HEK293 (cell line): ENCODE measurements around the gene ABCG1.

Experiments used
- KLF10 ChIP-seq: fragments of 450-650 bp; IDR thresholded peaks from 2 replicates; pipeline ENCODE4 v1.5.1; 2018; ENCODE audit warnings: missing biosample characterization, mild to moderate bottlenecking, missing genetic modification characterization
- SP2 ChIP-seq: fragments of 450-650 bp; formaldehyde crosslinking; IDR thresholded peaks from 2 replicates; pipeline ENCODE4 v1.5.1; 2016; ENCODE audit warnings: missing biosample characterization, missing genetic modification characterization
- ZNF121 ChIP-seq: fragments of 450-650 bp; formaldehyde crosslinking; IDR thresholded peaks from 2 replicates; pipeline ENCODE4 v1.5.1; 2016; ENCODE audit warnings: missing biosample characterization, missing genetic modification characterization
- ZNF155 ChIP-seq: fragments of 450-650 bp; formaldehyde crosslinking; IDR thresholded peaks from 2 replicates; pipeline ENCODE4 v1.5.1; 2016; ENCODE audit warnings: missing biosample characterization, missing genetic modification characterization
- ZNF214 ChIP-seq: fragments of 450-650 bp; formaldehyde crosslinking; IDR thresholded peaks from 2 replicates; pipeline ENCODE4 v1.5.1; 2017; ENCODE audit warnings: missing biosample characterization, mild to moderate bottlenecking, missing genetic modification characterization, borderline replicate concordance
- ZNF239 ChIP-seq: fragments of 450-650 bp; formaldehyde crosslinking; IDR thresholded peaks from 2 replicates; pipeline ENCODE4 v1.5.1; 2016; ENCODE audit warnings: missing biosample characterization, missing genetic modification characterization
- ZNF776 ChIP-seq: fragments of 450-650 bp; formaldehyde crosslinking; IDR thresholded peaks from 2 replicates; pipeline ENCODE4 v1.5.0; 2017; ENCODE audit warnings: missing biosample characterization, missing genetic modification characterization, borderline replicate concordance
- ZNF830 ChIP-seq: fragments of 450-650 bp; IDR thresholded peaks from 2 replicates; pipeline ENCODE4 v1.5.0; 2018; ENCODE audit warnings: missing biosample characterization, missing genetic modification characterization, low read depth, mild to moderate bottlenecking, moderate library complexity
- TF ChIP-seq, protein P1 (sequence below): fragments of 450-650 bp; formaldehyde crosslinking; IDR thresholded peaks from 2 replicates; pipeline ENCODE4 v1.5.1; 2016; ENCODE audit warnings: missing biosample characterization, missing genetic modification characterization
- TF ChIP-seq, protein P2 (sequence below): fragments of 450-650 bp; formaldehyde crosslinking; conservative IDR thresholded peaks from 2 replicates; pipeline ENCODE4 v1.5.1; 2016; ENCODE audit warnings: low read depth, missing biosample characterization, missing genetic modification characterization
- TF ChIP-seq, protein P3 (sequence below): fragments of 450-650 bp; formaldehyde crosslinking; IDR thresholded peaks from 2 replicates; pipeline ENCODE4 v1.5.1; 2016; ENCODE audit warnings: missing biosample characterization, missing genetic modification characterization
- TF ChIP-seq, protein P4 (sequence below): fragments of 450-650 bp; formaldehyde crosslinking; IDR thresholded peaks from 2 replicates; pipeline ENCODE4 v1.5.1; 2016; ENCODE audit warnings: missing biosample characterization, missing genetic modification characterization, borderline replicate concordance
- TF ChIP-seq, protein P5 (sequence below): IDR thresholded peaks from 2 replicates; pipeline ENCODE4 v1.6.1; 2011; ENCODE audit warnings: mild to moderate bottlenecking, low read depth, low read length, borderline replicate concordance

DNA sequence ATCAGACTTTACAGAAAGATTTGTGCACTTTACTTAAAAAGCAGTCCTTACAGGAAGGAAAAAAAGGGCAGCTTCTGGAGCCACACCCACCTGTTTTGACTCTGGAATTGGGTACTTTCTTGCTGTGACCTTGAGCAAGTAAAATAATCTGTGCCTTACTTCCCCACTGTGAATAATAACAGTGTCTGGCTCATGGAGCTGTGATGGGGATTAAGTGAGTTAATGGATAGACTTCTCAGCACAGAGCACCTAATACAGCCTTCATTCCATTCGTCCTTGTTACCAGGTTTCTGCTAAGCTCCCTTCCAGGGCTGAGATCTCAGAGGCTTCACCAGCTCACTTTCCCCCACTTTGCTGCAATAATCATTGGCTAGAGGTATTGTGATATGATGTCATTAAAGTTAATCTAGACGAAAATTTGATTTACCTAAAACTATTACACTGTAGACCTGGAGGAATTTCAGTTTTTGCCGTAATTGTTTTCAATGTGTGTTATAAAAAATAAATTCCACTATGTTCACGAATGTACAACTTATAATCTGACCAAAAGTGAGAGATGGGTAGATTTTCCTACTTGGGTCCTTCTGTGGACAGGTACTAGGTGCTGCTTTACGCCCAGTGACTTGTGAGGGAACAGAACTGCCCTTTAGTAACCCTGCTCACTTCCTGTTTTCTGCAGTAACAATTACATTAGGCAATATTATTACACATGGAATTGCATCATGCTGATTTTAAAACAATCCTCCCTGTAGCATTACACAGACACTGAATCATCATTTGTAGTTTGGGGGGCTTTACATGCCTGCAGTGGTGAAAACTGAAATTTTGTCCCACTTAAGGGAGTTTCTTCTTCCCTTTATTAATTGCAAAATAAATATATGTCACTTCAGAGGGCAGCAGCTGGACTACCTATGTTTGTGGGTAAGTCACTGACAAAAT is 19.7 kb upstream of the ABCG1 start:
- TF ChIP-seq, protein P1, sequence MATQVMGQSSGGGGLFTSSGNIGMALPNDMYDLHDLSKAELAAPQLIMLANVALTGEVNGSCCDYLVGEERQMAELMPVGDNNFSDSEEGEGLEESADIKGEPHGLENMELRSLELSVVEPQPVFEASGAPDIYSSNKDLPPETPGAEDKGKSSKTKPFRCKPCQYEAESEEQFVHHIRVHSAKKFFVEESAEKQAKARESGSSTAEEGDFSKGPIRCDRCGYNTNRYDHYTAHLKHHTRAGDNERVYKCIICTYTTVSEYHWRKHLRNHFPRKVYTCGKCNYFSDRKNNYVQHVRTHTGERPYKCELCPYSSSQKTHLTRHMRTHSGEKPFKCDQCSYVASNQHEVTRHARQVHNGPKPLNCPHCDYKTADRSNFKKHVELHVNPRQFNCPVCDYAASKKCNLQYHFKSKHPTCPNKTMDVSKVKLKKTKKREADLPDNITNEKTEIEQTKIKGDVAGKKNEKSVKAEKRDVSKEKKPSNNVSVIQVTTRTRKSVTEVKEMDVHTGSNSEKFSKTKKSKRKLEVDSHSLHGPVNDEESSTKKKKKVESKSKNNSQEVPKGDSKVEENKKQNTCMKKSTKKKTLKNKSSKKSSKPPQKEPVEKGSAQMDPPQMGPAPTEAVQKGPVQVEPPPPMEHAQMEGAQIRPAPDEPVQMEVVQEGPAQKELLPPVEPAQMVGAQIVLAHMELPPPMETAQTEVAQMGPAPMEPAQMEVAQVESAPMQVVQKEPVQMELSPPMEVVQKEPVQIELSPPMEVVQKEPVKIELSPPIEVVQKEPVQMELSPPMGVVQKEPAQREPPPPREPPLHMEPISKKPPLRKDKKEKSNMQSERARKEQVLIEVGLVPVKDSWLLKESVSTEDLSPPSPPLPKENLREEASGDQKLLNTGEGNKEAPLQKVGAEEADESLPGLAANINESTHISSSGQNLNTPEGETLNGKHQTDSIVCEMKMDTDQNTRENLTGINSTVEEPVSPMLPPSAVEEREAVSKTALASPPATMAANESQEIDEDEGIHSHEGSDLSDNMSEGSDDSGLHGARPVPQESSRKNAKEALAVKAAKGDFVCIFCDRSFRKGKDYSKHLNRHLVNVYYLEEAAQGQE (tag by site-specific recombination): no peak
- TF ChIP-seq, protein P2, sequence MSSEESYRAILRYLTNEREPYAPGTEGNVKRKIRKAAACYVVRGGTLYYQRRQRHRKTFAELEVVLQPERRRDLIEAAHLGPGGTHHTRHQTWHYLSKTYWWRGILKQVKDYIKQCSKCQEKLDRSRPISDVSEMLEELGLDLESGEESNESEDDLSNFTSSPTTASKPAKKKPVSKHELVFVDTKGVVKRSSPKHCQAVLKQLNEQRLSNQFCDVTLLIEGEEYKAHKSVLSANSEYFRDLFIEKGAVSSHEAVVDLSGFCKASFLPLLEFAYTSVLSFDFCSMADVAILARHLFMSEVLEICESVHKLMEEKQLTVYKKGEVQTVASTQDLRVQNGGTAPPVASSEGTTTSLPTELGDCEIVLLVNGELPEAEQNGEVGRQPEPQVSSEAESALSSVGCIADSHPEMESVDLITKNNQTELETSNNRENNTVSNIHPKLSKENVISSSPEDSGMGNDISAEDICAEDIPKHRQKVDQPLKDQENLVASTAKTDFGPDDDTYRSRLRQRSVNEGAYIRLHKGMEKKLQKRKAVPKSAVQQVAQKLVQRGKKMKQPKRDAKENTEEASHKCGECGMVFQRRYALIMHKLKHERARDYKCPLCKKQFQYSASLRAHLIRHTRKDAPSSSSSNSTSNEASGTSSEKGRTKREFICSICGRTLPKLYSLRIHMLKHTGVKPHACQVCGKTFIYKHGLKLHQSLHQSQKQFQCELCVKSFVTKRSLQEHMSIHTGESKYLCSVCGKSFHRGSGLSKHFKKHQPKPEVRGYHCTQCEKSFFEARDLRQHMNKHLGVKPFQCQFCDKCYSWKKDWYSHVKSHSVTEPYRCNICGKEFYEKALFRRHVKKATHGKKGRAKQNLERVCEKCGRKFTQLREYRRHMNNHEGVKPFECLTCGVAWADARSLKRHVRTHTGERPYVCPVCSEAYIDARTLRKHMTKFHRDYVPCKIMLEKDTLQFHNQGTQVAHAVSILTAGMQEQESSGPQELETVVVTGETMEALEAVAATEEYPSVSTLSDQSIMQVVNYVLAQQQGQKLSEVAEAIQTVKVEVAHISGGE (tag by site-specific recombination): no peak
- TF ChIP-seq KLF10: no peak
- TF ChIP-seq, protein P3, sequence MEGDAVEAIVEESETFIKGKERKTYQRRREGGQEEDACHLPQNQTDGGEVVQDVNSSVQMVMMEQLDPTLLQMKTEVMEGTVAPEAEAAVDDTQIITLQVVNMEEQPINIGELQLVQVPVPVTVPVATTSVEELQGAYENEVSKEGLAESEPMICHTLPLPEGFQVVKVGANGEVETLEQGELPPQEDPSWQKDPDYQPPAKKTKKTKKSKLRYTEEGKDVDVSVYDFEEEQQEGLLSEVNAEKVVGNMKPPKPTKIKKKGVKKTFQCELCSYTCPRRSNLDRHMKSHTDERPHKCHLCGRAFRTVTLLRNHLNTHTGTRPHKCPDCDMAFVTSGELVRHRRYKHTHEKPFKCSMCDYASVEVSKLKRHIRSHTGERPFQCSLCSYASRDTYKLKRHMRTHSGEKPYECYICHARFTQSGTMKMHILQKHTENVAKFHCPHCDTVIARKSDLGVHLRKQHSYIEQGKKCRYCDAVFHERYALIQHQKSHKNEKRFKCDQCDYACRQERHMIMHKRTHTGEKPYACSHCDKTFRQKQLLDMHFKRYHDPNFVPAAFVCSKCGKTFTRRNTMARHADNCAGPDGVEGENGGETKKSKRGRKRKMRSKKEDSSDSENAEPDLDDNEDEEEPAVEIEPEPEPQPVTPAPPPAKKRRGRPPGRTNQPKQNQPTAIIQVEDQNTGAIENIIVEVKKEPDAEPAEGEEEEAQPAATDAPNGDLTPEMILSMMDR: no peak
- TF ChIP-seq SP2 (tag by site-specific recombination): no peak
- TF ChIP-seq, protein P4, sequence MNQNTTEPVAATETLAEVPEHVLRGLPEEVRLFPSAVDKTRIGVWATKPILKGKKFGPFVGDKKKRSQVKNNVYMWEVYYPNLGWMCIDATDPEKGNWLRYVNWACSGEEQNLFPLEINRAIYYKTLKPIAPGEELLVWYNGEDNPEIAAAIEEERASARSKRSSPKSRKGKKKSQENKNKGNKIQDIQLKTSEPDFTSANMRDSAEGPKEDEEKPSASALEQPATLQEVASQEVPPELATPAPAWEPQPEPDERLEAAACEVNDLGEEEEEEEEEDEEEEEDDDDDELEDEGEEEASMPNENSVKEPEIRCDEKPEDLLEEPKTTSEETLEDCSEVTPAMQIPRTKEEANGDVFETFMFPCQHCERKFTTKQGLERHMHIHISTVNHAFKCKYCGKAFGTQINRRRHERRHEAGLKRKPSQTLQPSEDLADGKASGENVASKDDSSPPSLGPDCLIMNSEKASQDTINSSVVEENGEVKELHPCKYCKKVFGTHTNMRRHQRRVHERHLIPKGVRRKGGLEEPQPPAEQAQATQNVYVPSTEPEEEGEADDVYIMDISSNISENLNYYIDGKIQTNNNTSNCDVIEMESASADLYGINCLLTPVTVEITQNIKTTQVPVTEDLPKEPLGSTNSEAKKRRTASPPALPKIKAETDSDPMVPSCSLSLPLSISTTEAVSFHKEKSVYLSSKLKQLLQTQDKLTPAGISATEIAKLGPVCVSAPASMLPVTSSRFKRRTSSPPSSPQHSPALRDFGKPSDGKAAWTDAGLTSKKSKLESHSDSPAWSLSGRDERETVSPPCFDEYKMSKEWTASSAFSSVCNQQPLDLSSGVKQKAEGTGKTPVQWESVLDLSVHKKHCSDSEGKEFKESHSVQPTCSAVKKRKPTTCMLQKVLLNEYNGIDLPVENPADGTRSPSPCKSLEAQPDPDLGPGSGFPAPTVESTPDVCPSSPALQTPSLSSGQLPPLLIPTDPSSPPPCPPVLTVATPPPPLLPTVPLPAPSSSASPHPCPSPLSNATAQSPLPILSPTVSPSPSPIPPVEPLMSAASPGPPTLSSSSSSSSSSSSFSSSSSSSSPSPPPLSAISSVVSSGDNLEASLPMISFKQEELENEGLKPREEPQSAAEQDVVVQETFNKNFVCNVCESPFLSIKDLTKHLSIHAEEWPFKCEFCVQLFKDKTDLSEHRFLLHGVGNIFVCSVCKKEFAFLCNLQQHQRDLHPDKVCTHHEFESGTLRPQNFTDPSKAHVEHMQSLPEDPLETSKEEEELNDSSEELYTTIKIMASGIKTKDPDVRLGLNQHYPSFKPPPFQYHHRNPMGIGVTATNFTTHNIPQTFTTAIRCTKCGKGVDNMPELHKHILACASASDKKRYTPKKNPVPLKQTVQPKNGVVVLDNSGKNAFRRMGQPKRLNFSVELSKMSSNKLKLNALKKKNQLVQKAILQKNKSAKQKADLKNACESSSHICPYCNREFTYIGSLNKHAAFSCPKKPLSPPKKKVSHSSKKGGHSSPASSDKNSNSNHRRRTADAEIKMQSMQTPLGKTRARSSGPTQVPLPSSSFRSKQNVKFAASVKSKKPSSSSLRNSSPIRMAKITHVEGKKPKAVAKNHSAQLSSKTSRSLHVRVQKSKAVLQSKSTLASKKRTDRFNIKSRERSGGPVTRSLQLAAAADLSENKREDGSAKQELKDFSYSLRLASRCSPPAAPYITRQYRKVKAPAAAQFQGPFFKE (tag by site-specific recombination): no peak
- TF ChIP-seq ZNF155 (tag by site-specific recombination): no peak
- TF ChIP-seq ZNF830 (tag by site-specific recombination): no peak
- no peak for TF ChIP-seq ZNF214
- no peak for TF ChIP-seq ZNF121
- no peak for TF ChIP-seq ZNF239 (tag by site-specific recombination)
- TF ChIP-seq, protein P5, sequence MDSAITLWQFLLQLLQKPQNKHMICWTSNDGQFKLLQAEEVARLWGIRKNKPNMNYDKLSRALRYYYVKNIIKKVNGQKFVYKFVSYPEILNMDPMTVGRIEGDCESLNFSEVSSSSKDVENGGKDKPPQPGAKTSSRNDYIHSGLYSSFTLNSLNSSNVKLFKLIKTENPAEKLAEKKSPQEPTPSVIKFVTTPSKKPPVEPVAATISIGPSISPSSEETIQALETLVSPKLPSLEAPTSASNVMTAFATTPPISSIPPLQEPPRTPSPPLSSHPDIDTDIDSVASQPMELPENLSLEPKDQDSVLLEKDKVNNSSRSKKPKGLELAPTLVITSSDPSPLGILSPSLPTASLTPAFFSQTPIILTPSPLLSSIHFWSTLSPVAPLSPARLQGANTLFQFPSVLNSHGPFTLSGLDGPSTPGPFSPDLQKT: no peak
- no peak for TF ChIP-seq ZNF776 (tag by site-specific recombination)
